NCI-H446 treated with DMSO at 0.1 percent for 48 hours (cell line): ENCODE data around the gene TMC8.
"Not testable (repeated sequence)": the region's sequence is repeated elsewhere in the genome, so short reads cannot be mapped to it uniquely, and the experiment has no call there.

ENCODE experiments used
- DNase-seq: peaks from one replicate; lab custom pipeline; 2025; lab: John Stamatoyannopoulos, UW

The TMC8 gene

DNA sequence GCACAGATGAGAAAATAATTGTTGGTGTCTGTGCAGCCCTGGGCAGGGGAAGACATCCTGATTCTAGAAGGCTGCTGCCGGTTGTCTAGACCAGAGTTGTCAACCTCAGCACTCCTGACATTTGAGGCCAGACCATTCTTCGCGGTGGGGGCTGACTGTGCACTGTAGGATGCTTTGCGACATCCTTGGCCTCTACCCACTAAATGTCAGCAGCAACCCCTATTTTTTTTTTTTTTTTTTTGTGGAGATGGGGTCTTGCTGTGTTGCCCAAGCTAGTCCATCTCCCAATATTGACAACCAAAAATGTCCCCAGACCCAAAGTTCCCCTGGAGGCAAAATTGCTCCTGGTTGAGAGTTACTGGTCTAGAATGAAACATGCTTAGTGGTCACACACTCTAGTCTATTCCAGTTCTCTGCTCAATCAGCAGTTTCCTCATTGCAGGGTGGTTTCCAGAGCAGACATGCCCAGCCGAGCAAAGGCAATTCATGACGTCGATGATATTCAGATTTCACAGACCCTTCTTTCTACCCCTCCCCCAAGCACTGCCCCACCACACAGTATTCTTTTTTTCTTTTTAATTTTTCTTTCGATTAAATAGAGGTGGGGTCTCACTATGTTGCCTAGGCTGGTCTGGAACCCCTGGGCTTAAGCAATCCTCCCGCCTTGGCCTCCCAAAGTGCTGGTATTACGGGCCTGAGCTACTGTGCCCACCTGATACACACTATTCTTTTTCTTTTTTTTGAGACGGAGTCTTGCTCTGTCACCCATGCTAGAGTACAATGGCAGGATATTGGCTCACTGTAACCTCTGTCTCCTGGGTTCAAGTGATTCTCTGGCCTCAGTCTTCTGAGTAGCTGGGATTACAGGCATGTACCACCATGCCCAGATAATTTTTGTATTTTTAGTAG is 24.6 kb downstream of the TMC8 start:
- DNase-seq, result no peak

DNA sequence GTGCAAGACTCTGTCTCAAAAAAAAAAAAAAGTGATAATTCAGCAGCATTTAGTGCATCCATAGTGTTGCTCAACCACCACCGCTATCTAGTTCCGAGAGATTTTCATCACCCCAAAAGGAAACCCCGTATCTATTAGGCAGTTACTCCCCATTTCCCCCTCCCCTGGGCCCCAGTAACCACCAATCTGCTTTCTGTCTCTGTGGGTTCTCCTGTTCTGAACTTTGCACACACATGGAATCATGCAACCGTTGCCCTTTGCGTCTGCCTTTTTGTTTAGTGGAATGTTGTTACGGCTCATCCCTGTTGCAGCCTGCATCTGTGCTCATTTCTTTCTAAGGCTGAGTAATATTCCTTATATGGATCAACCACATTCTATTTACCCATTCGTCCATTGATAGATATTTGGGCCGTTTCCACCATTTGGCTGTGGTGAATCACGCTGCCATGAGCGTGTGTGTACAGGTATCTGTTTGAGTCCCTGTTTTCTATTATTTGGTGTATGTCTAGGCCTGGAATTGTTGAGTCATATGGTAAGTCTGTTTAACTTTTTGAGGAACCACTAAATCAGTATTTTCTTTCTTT is 29.1 kb downstream of the TMC8 start:
- DNase-seq, result no peak

GRCh38 chr17:78163881-78164747 is 33.5 kb downstream of the TMC8 start:
- no peak for DNase-seq

- no peak for DNase-seq
These were observed 34.4 kb downstream of the TMC8 start for GRCh38 chr17:78164748-78165607.

- no peak for DNase-seq
These were observed 35.8 kb downstream of the TMC8 start for GRCh38 chr17:78166416-78166815.

GRCh38 chr17:78168242-78168902 is 37.8 kb downstream of the TMC8 start, which contains the start of gene SYNGR2:
TSS of gene SYNGR2 (plus strand) at chr17:78168581. CDS start at chr17:78168617, 36 bp downstream.
- peak; percentile 46 for DNase-seq

DNA sequence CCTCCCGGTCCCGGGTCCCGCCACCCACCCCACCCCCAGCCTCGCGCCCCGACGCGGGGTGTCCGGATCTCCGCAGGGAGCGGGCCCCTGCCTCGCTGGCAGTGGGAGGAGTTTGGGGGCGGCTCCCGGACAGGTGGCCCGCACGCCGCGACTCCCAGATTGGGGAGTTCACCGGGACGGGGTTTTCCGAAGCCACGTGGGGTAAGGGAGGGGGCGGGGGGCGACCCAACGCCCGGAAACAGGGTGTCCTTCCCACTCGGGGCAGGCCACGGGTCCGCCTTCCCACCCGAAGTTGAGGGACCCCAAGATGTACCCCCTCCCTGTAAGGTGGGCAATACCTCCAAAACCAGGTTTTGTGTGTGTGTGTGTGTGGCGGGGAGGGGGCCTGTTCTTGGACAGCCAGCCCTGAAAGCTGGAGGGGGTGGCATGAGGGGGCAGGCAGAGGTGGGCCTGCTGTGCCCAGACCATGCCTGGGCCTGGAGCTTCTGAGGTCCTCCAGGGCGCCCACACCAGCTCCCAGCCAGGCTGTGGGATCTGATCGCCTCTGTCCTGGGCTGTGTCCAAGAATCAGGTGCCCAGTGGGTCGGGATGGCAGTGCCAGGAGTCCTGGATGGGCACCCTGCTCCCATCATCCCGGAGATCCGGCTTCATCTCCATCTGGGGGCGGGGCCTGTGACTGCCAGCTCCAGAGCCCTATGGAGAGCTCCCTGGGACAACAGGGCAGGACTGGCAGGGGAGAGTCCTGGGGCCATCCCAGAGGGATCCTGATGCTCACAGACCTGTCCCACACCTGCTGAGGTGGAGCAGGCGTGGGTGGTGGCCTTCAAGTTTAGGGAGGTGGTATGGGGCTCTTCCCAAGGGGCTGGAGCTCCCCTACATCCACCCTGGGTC is 38.6 kb downstream of the TMC8 start:
- peak; percentile 35 for DNase-seq

GRCh38 chr17:78170692-78171590 is 40.4 kb downstream of the TMC8 start:
- no peak for DNase-seq

DNA sequence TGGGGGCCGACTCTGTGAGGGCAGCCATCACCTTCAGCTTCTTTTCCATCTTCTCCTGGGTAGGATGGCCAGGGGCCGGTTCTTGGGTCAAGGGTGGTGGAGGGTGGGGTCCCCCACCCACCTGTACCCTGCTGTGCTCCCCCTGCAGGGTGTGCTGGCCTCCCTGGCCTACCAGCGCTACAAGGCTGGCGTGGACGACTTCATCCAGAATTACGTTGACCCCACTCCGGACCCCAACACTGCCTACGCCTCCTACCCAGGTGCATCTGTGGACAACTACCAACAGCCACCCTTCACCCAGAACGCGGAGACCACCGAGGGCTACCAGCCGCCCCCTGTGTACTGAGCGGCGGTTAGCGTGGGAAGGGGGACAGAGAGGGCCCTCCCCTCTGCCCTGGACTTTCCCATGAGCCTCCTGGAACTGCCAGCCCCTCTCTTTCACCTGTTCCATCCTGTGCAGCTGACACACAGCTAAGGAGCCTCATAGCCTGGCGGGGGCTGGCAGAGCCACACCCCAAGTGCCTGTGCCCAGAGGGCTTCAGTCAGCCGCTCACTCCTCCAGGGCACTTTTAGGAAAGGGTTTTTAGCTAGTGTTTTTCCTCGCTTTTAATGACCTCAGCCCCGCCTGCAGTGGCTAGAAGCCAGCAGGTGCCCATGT is 41.1 kb downstream of the TMC8 start:
- not testable (repeated sequence) for DNase-seq

GRCh38 chr17:78172249-78173051 is 41.9 kb downstream of the TMC8 start:
- DNase-seq, result no peak

DNA sequence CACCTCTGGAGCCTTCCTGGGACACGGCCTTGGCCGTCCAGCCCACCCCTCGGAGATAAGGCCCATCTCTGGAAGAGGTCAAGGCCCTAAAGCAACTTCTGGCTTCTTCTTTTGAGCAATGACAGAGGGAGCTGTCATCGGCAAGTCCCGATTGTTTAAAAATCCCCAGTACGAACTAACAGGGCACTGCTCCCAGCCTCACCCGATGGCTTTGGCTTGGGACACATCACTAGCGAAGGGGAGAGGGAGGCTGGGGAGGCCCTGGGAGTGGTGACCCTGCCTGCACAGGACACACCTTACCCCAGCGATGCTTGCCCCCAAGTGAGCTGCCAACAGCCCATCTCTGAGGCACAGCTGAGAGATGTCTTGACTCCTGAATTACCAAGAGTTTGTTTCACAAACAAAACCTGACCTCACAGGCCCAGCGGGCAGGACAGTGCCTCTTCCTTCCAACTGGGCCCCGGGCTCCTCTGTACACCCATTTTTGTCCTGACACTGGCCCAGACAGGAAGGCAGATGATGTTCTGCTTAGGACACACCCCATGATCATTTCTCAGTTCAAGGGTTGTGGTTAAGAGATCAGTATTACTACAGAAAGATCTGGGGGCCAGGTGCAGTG is 42.6 kb downstream of the TMC8 start:
- DNase-seq, result no peak

DNA sequence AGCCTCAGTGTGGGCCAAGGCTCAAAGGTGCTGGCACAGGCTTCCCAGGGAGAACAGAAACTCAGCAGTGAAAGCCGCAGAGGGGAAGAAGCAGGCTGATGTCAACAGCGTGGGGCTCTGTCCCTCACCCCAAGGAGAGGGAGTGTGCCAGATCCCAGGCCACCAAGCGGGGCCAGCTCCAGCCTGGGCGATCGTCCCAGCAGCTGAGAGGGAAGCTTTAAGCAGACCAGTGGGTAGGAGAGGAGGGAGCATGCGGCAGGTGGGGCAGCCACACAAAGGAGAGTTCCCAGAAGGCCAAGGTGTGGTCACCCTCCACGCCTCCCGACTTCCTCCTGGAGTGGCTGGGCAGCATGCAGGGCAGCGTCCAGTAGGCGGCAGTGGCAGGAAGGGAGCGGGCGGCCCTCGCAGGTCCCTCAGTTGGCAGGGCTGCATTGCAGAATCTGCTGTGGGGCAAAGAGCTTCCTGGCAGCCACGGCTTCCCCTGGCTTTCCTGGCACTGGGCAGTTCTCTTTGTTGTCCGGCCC is 43.8 kb downstream of the TMC8 start:
- DNase-seq, result no peak

- peak; percentile 58 for DNase-seq
These were observed 44.5 kb downstream of the TMC8 start for GRCh38 chr17:78174870-78175642.

GRCh38 chr17:78175643-78175981 is 45.0 kb downstream of the TMC8 start:
- DNase-seq, result no peak

GRCh38 chr17:78176548-78177025 is 46.0 kb downstream of the TMC8 start:
- no peak for DNase-seq

DNA sequence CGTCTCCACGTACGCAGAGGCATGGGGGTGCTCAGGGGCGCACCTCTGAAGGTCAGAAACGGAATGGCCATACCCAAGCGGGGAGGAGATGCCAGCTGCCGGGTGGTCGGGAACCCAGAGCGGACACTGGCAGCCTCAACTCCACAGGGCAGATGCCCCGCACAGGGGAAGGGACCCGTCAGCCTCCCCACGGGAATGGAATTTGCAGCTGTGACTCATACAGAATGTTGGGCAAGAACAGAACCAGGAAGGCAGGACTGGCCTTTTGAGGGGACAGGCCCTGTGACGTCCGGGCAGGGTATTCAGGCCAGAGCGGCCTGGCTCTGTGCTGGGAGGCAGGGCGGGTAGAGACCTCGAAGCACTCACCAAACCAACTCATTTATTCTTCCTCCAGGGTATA is 48.8 kb downstream of the TMC8 start:
- no peak for DNase-seq
